Endothelial cell (in vitro differentiated cells): Measurements from ENCODE around the gene ANTXR2. TPM values are rescaled to one million over a fixed set of nuclear protein-coding genes. Genes with fewer than 3 reads are reported as not detected.

Experiments used
- DNase-seq: peaks from one replicate; pipeline ENCODE4 v3.0.0; 2021; ENCODE audit warnings: low spot score
- H3K27ac Mint-ChIP-seq: one replicate; pipeline ENCODE4 v1.8.0; 2021; ENCODE audit warnings: mixed read lengths, inconsistent platforms; ENCODE audit not compliant: unreplicated experiment
- H3K27me3 Mint-ChIP-seq: one replicate; pipeline ENCODE4 v1.8.0; 2021; ENCODE audit warnings: mild to moderate bottlenecking, moderate library complexity, mixed read lengths, inconsistent platforms; ENCODE audit not compliant: unreplicated experiment
- H3K36me3 Mint-ChIP-seq: one replicate; pipeline ENCODE4 v1.8.0; 2021; ENCODE audit warnings: mild to moderate bottlenecking, low read depth, mixed read lengths, inconsistent platforms; ENCODE audit not compliant: unreplicated experiment
- H3K4me1 Mint-ChIP-seq: one replicate; pipeline ENCODE4 v1.8.0; 2021; ENCODE audit warnings: mild to moderate bottlenecking, mixed read lengths, inconsistent platforms; ENCODE audit not compliant: unreplicated experiment
- H3K4me3 Mint-ChIP-seq: one replicate; pipeline ENCODE4 v1.8.0; 2021; ENCODE audit warnings: mild to moderate bottlenecking, mixed read lengths, inconsistent platforms; ENCODE audit not compliant: unreplicated experiment
- H3K9me3 Mint-ChIP-seq: one replicate; pipeline ENCODE4 v1.8.0; 2021; ENCODE audit warnings: mixed read lengths, inconsistent platforms; ENCODE audit not compliant: unreplicated experiment
- CTCF ChIP-seq: fragments of 200-600 bp; sonication (generic); IDR thresholded peaks from one replicate; pipeline ENCODE4 v1.5.0; 2021; ENCODE audit warnings: antibody characterized with exemption; ENCODE audit not compliant: unreplicated experiment
- total RNA-seq: library from RNA; stranded (reverse); fragmentation: NEBNext Ultra II Directional; extraction: Animal tissue kit (Norgen Biotek cat#: 25700); gene quantifications from one replicate; pipeline ENCODE4 v1.2.1, GENCODE V29; 2021; ENCODE audit not compliant: unreplicated experiment

The ANTXR2 gene
- total RNA-seq, 1 donor from 2014 or later = 176 TPM

GRCh38 chr4:80008971-80009370, 64.1 kb downstream of the ANTXR2 start:
- DNase-seq = no peak
- no peaks in the 10 kb centered on the region for H3K9me3 Mint-ChIP-seq
- no peak overlapping the region for H3K4me3 Mint-ChIP-seq
- H3K27ac Mint-ChIP-seq = no peak overlapping the region
- H3K27me3 Mint-ChIP-seq = no peaks in the 10 kb centered on the region
- TF ChIP-seq CTCF = no peak
- H3K4me1 Mint-ChIP-seq = peaks cover 40% of the 10 kb centered on the region
- peaks cover 53% of the 10 kb centered on the region for H3K36me3 Mint-ChIP-seq

- H3K9me3 Mint-ChIP-seq = no peaks in the 10 kb centered on the region
- H3K4me1 Mint-ChIP-seq = peaks cover 40% of the 10 kb centered on the region
- DNase-seq = no peak
- peak overlapping the region; percentile 68 for H3K27ac Mint-ChIP-seq
- H3K4me3 Mint-ChIP-seq = no peak overlapping the region
- no peak for TF ChIP-seq CTCF
- H3K36me3 Mint-ChIP-seq = peaks cover 55% of the 10 kb centered on the region
- H3K27me3 Mint-ChIP-seq = no peaks in the 10 kb centered on the region
Measured at GRCh38 chr4:80008351-80008750, 64.7 kb downstream of the ANTXR2 start.

DNA sequence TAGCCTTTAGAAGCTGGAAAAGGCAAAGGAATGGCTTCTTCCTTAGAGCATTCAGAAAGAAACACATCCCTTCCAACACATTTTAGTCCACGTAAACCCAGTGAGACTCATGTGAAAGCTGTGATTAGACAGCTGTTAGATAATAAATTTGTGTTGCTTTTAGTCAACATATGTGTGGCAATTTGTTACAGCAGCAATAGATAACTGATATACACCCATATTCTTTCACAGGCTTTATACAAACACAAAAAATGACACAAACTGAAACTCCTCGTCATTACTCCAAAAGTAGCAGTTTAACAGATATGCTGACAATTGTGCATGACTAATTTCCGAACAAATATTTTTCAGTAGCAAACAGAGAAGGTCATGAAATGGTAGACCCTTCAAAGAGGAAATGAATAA, 65.3 kb downstream of the ANTXR2 start:
- no peaks in the 10 kb centered on the region for H3K27me3 Mint-ChIP-seq
- DNase-seq = no peak
- TF ChIP-seq CTCF = no peak
- no peaks in the 10 kb centered on the region for H3K9me3 Mint-ChIP-seq
- H3K27ac Mint-ChIP-seq = peak overlapping the region; percentile 68
- H3K4me1 Mint-ChIP-seq = peaks cover 40% of the 10 kb centered on the region
- H3K36me3 Mint-ChIP-seq = peaks cover 55% of the 10 kb centered on the region
- no peak overlapping the region for H3K4me3 Mint-ChIP-seq

DNA sequence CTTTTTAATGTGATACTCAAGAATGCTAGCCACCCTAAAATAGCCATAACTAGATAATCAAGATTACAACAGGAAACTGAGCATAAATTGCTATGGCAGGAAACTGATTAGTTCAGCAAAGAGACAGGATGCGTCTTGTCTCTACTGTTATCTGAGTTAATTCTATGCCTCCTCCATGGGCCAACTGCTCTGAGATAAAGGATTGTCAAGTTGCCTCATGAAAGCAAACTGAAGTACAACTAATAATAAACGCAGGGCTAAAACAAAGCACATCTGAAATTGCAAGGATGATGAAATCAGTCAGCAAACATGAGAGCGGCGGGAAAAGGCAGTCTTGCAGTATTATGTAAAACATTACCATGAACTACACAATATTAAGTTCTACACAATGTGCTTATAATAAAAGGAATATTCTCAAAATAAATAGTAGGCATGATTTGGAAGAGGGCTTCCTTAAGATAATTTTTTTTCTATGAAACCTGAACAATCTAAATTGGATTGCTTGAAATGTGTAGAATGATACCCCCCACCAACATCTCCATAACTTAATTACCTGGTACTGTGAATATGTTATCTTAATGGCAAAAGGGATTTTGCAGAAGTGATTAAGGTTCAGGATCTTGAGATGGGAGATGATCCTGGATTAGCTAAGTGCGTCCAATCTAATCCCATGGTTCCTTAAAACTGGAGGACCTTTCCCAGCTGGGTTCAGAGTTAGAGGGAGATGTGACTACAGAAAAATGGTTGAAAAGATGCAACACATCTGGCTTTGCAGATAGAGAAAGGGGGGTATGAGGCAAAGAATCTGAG, 65.9 kb downstream of the ANTXR2 start:
- DNase-seq = no peak
- peak overlapping the region; percentile 68 for H3K27ac Mint-ChIP-seq
- no peaks in the 10 kb centered on the region for H3K9me3 Mint-ChIP-seq
- H3K36me3 Mint-ChIP-seq = peaks cover 60% of the 10 kb centered on the region
- TF ChIP-seq CTCF = no peak
- peaks cover 40% of the 10 kb centered on the region for H3K4me1 Mint-ChIP-seq
- H3K4me3 Mint-ChIP-seq = no peak overlapping the region
- no peaks in the 10 kb centered on the region for H3K27me3 Mint-ChIP-seq

DNA sequence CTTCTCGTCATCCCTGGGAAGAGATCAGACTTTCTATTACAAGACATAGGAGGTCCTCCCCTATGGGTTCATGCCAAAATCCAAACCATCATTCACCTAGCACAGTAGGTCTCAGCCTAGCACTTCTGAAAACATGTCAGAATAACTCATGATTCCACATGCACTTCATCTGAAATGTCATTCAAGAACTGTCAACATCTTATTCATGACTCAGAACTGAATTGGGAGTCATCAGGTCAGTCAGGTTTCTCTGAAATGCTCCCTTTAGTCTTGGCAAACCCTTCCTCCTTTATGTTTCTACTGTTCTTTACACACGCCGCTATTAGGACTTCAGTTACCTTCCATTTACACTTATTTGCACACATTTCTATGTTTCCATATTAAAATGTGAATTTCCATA, 67.2 kb downstream of the ANTXR2 start:
- H3K36me3 Mint-ChIP-seq = peaks cover 60% of the 10 kb centered on the region
- no peak for DNase-seq
- no peaks in the 10 kb centered on the region for H3K27me3 Mint-ChIP-seq
- no peaks in the 10 kb centered on the region for H3K9me3 Mint-ChIP-seq
- no peak for TF ChIP-seq CTCF
- H3K4me3 Mint-ChIP-seq = peak overlapping the region; percentile 56
- H3K4me1 Mint-ChIP-seq = peaks cover 31% of the 10 kb centered on the region
- no peak overlapping the region for H3K27ac Mint-ChIP-seq
